ENCODE measurements around the gene REG1B.

- TF ChIP-seq CTCF (IDR thresholded peaks at IDR 0.05) = no peak
- no peak for TF ChIP-seq POLR2A (IDR thresholded peaks at IDR 0.05)
- TF ChIP-seq POLR2AphosphoS5 (IDR thresholded peaks at IDR 0.05) = no peak
Measured at GRCh38 chr2:79103214-79103613, 15.4 kb upstream of the REG1B start.
